HG03520 (cell line): ENCODE results near the gene ELAC2.
"Not testable (repeated sequence)": the region's sequence is repeated elsewhere in the genome, so short reads cannot be mapped to it uniquely, and the experiment has no call there.

Experiments
- ATAC-seq: cut with Tn5 transposase; IDR thresholded peaks from one replicate; pipeline ENCODE4 v1.9.1; 2021; ENCODE audit warnings: mild to moderate bottlenecking, moderate library complexity; ENCODE audit not compliant: unreplicated experiment

Gene ELAC2

DNA sequence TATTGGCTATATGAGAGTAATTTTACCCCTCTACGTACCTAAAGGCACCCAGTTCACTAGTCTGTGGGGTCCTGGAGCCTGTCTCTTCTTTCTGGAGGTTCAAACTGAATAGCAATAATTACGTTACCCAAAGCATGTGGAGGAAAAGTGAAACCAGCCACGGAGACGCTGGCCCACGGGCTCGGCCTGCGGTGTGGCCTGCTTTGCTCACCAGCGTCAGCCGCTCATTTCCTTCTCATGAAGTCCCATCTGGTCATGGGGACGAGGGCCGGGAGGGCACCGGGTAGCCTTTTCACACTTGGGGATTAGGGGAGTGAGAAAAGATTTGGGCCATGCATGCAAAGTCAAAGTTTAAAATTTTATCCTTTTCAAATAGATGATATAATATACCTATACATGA lies 26.9 kb downstream of the ELAC2 start:
- ATAC-seq: no peak

DNA sequence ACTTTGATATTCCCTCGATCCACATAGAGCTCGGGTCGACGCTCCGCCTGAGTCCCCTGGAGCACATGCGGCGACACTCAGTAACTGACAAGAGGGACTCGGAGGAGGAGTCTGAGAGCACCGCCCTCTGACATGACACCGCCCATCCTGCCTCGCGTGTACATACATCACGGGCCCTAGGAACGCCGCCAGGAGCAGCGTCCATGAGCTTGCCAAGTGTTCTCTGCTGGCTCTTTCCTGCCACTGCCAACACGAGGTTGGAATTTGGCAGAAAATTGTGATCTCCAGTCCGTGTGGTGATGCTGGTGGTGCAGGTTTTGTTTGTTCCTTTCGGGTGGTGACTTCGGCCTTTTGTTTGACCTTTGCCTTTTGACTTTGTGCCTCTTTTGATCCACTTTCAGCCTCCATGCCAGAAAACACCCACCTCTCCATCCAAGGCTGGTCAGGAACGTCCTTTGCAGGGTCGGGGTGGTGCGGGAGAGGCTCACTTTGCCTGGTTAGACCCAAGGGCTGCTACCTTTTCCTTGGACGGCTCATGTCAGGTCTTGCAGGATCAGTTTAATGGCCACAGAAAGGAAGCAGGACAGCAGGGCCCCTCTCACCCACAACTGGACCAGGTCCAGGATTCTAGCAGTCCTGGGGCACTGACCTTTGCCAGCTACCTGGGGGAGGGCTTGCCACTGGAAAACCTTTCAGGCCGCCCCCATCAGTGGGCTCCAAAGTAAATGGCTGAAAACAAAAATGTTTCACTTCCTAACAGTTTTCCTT lies 27.6 kb downstream of the ELAC2 start:
- ATAC-seq: no peak

DNA sequence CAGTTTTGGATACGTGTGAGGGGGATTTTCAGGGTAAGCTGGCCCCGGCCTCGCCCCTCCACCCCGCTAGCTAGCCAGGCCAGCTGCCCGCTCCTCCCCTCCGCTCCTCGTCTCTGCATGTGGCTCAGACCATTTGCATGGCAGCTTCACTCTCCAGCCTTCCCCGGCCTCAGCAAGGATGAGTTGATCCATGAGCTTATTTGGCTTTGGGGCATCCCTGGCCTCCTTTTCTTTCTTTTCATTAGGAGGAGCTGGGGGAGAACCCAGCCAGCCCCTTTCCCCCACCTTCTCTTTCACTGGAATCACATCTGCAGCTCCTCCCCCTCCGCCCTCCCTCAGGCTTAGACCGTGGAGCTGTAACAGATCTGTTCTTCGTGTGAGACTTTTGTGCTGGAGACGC lies 30.7 kb downstream of the ELAC2 start:
- no peak for ATAC-seq

DNA sequence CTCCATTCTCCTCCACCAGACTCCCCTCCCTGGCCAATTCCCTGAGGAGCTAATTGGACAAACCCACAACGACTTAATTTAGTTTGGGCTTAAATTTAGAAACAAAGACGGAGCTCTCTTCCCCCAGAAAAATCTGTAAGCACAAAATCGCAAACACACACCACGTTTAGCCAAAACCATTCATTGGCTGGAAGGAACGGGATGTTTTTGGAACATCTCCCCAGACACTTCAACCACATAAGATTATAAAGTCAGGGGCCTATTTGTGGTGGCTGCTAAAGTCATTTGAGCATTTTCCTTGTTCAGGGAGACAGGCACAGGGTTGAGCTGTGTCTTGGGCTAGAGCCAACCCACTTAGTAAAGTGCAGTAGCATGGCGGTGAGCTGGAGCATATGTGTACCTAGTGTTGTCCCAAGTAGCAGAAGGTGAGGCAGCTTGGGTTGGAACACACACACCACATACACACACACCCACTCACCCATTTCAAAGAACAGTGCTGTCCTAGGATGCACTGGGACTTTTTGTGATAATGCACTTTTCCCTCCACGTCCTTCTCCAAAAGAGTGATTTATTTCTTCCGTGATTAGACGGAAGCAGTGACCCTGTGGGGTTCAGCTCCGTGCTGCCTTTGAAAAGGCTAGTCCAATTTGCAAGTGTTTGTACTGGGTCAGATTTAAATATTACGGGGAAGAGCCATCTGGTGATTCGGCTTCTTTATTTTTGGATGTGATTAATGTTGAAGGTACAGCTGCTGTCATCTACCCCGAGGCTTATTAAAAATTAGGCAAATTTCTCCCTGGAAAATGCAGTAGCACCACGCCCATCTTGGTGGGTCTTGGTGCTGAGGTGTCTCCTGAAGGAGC lies 32.2 kb downstream of the ELAC2 start:
- no peak for ATAC-seq

DNA sequence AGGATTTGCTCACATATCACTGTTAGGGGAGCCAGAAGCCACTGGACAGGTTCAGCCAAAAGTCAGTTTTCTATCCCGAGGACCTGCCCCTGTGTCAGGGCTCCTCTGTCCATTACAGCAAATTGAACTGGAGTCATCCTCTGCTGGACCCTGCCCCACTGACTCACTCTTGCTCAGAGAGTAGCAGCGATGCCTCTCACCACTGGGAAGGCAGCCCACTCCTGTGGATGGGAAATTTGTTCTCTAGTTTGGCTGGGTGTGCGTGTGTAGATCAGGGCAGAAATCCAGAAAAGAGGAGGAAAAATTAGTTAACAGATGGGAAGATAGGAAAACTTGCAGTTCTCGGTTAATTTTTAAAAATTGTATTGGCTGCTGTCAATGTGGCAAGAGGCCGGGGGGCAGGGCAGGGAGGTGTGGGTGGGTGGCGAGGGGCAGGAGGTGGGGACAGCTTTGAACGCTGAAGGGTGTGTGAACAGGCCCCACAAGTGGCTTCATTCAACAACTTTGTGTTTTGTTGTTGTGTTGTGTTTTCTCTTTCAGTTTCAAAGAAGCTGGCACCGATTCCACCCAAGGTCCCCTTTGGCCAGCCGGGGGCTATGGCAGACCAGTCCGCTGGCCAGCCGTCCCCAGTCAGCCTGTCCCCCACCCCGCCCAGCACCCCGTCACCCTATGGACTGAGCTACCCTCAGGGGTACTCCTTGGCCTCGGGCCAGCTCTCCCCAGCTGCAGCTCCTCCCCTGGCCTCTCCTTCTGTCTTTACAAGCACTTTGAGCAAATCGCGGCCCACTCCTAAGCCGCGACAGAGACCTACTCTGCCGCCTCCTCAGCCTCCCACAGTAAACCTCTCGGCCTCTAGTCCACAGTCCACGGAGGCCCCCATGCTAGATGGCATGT lies 33.6 kb downstream of the ELAC2 start:
- no peak for ATAC-seq

DNA sequence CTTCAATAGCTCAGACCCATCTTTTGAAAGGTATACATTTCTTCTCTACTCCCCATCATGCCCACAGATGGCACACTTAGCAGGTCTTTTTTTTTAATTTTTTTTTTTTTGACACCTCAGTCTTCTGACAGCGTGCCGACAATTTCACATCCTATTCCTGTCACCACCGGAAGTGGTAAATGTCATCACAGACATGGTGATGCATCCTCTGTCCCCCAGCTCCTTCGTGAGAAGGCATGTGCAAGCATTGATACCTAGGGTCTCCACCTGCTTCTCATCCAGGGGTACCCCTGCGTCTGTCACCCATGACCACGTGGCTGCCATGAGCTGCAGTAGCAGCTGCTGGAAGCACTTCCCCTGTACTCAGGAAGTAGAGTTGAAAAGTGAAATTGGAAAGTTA lies 35.6 kb downstream of the ELAC2 start:
- ATAC-seq: no peak

DNA sequence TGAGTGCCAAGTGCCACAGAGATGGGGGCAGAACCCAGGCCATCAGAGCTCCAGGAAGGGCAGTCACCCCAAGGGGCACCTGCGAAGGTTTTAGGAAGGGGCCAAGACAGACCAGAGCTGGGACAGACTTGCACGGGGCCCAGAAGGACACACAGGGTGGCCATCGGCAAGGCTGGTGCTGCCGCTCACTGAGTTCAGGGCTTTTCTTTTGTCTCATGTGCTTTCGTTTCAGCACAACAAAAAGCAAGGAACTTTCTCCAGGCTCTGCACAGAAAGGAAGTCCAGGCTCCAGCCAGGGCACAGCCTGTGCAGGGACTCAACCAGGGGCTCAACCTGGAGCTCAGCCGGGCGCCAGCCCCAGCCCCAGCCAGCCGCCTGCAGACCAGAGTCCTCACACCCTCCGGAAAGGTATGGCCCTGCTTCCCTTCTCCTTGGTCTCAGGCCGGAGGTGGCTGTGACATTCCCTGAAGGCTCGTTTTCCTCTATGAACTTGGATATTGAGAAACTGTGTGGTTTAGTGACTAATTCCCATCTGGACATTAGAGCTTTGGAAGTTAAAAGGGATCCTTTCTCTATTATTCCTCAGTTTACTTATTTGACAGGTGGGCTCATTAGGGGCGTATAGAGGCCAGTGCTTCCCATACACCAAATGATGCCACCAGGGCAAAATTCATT lies 37.9 kb downstream of the ELAC2 start:
- no peak for ATAC-seq

DNA sequence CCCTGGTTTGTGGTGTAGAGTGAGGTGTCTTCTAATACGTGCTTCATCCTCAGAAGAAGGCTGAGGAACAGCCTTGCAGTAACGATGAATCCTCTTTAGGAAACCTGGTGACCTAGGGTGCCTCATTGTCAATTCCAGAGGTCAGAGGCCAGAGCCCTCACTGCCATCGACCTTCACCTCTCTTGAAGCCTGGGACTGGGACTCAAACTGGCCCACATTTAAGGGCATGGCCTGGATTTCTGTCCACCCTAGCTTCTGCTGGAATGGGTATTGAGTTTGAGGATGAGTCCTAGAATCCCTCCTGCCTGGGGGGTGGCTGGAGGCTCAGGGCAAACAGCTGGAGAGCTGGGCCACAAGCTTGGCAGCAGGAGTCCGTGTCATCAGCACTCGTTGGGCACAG lies 38.6 kb downstream of the ELAC2 start:
- ATAC-seq: no peak

DNA sequence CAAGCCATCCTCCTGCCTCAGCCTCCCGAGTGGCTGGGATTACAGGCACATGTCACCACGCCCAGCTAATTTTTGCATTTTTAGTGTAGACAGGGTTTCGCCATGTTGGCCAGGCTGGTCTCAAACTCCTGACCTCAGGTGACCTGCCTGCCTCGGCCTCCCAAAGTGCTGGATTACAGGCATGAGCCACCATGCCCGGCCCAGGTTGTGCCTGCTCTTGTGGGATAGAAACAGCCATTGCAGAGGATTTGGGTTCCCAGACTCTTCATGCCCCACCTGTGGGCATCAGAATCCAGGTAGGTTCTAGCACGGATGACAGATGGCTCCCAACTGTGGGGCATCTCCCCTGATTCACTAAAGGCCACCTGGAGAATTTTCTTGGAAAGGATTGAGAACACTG lies 39.0 kb downstream of the ELAC2 start:
- ATAC-seq: not testable (repeated sequence)

DNA sequence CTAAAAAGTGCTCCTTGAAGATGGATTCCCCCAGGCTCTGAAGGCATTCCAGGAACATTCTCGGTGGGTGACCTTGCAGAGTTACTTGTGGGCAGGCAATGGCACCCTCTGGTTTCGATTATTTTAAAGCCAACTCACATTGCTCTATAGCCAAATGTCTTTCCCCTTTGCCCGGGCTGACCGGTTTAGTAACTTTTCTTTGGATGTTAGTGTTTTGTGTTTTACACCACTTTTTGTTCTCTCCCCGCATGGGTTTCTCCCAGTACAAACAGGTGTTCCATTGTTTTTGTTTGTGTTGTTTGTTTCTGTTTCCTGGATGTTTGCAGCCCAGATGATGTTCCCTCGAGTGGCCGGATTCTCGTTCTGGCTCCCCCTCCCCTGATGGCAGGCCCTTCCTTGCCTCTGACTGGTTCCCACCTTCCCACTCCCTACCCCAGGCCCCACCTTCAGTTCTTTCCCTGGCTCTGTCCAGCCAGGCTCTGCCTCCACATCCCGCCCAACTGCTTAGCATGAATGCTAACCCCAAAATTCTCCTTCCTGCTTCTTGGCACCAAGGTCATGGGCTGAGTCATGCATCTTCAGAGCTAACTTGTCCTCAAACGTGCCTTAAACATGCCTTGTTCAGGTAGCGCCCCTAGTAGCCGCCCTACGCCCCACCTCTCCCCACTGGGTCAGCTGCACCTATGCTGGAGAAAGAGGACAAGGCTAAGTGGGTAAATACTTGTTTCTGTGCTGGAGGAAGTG lies 40.6 kb downstream of the ELAC2 start:
- ATAC-seq: no peak

DNA sequence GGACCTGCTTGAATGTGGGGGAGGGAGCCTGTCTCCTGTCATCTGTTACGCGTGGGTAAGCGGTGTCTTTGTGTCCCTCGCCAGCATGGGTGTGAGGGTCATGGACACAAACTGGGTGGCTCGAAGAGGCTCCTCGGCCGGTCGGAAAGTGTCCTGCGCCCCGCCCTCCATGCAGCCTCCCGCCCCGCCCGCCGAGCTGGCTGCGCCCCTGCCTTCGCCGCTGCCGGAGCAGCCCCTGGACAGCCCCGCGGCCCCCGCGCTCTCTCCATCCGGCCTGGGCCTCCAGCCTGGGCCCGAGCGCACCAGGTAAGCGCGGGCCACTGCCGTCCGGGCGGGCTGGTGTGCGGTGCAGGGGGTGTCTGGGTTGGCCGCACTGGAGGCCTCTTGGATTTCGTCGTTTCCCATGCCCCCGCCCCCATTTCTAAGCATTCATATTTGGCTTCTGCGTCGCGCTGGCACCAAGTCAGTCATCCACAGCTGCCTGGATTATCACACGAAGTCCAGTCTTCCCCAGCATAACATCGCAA lies 43.8 kb downstream of the ELAC2 start:
- ATAC-seq: no peak

DNA sequence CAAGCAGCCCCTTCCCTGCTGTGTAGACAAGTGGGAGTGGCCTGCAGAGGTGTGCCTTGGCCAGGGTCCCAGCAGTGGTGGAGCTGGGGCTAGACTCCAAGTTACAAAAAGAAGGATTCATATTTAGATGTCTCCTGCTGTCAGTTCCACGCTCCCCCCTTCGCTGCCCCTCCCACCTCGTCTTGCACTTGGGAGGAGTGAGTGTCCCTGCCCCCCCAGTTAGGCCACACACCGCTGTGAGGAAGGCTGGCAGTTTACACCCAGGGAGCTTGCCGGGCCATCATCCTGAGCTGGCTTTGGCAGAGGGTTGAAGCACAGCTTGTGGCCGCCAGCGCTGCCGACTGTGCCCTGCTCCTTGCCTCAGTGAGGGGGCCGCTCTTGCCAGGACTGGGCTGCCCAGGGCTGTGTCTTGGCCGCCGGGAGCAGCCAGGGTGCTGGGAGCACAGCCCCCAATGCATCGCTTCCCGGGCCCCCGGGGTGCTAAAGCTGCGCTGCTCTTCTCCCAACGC lies 44.3 kb downstream of the ELAC2 start:
- no peak for ATAC-seq

DNA sequence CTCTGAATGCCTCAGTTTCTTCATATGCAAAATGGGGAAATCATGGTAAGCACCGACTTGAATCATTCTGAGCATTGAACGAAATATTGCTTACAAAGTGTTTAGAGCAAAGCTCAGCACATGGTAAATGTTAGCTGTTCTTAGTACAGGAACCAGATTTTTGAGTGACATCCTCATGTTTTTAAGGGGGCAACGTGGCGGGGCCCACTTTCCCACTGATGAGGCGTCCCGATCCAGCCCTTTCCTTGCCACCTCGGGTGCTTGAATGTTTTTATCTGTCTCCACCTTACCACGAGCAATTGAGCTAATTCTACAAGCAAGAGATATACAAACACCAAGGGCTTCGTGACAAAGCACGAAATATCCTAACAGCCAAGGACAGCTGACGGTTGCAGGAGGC lies 49.9 kb downstream of the ELAC2 start:
- ATAC-seq: no peak

DNA sequence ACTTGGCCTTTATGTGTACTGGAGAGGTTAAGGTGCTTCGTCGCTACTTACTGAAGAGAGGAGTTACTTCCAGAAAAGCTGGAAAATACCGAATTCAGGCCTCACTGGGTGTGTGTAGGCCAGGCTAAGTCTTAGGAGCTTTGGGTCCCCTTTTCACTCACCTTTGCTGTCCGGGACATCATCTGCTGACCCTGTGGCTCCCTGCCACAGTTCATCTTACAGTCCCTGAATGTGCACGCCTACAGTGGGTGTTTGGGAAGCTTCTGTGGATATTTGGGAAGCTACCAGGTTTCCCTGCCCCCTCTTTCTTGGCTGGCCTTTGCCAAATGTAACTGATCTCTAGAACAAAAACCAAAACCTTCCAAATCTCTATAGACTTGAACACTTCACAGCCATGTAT lies 51.4 kb downstream of the ELAC2 start:
- no peak for ATAC-seq

DNA sequence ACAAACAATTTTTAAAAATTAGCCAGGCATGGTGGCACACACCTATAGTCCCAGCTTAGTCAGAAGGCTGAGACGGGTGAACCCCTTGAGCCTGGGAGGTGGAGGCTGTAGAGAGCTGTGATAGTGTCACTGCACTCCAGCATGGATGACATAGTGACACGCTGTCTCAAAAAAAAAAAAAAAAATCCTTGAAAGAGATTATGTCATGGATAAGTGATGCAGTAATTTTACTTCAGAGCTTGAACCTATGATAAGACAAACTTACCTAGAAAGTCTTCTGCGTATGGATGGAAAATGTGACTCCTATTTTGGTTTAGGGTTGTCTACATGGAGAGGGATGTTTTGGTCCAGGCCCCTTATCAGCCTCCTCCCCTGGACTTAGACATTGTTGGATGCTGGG lies 51.8 kb downstream of the ELAC2 start:
- no peak for ATAC-seq

DNA sequence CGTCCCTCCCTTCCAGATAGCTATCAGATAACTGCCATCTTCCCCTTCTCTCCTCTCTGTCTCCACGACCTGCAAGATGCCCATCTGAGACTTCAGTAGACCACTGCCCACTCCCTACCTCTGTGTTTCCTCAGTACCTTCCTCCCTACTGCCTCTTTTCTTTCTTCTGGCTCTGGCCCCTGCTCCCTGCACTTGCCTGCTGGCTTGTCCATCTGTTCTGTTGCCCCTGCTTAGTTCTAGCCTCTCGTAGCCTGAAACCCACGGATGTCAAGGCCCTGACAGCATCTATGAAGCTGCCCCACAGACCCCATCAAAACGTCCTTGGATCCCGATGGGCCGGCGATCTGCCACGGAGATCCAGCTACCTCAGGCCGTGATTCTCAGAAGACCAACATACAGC lies 53.0 kb downstream of the ELAC2 start:
- no peak for ATAC-seq

DNA sequence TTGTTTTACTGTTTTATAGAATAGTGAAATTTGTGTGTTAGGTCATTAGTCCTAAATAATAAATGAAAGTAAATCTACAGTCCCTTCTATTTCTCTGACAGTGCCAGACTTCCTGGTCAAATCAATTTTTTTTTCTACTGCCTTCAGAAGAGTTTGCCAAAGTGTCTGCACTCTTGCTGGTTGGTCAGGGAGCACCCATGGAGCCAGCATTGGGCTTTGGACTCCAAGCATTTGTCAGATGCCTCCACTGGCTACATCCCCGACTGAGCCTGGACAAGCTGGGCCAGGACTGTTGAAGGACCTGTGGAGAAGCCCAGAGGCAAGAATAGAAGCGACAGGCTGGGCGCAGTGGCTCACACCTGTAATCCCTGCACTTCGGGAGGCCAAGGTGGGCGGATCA lies 53.7 kb downstream of the ELAC2 start:
- ATAC-seq: no peak

DNA sequence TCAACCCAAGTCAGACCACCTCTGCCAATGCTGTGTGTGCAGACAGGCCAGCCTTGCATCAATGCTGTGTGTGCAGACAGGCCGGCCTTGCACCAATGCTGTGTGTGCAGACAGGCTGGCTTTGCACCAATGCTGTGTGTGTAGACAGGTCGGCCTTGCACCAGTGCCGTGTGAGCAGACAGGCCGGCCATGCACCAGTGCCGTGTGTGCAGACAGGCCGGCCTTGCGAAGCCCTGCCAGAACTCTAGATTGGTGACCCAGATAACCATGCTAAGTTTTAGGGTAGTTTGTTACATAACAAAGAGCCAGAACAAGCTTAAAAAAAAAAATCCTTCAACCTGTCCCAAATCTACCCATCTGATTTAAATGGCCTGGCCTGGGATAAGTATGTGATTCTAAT lies 54.3 kb downstream of the ELAC2 start:
- ATAC-seq: no peak

DNA sequence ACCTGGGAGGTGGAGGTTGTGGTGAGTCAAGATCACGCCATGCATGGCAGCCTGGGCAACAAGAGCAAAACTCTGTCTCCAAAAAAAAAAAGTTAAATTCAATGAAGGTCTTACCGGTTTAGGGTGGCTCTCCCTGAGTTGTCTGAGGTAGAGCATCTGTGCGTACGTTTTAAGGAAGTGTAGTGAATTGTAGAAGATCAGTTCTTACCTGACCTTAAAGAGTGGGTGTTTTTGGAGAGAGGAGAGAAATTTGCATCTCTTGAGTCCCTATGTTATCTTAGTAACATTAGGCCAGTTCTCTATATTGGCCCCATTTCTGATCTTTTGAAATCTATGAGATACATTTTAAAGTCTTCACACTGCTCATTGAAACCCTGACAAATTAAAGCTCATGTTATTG lies 56.2 kb downstream of the ELAC2 start:
- no peak for ATAC-seq

DNA sequence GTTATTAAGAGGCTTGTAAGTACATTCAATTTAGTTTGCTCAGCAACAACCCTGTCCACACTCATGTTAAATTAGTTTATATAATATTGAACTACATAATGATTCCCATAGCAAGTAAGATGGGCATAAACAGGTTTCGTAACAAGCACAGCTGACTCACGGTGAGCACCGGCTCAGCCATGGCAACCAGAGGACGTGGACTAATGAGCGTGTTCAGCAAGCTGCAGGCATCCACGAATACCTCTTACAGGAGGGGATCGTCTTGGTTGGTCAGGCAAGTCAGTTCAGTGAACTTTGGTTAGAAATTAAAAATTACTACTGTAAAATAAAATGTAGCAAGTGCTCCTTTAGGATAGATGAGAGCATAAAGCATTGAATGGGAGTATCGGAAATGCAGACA lies 58.4 kb downstream of the ELAC2 start:
- ATAC-seq: no peak
